Hematopoietic multipotent progenitor cell treated with erythropoietin and hydrocortisone succinate and interleukin-3 and kit ligand, for 15 days (in vitro differentiated cells): ENCODE measurements around the gene NR6A1.
"Not testable (repeated sequence)": the region's sequence is repeated elsewhere in the genome, so short reads cannot be mapped to it uniquely, and the experiment has no call there.

ENCODE experiments used
- DNase-seq: peaks from one replicate; pipeline ENCODE4 v3.0.0-alpha.2; 2015; ENCODE audit warnings: low spot score

Gene NR6A1

GRCh38 chr9:124776954-124777648, 6.0 kb upstream of the NR6A1 start, which contains the start of gene OLFML2A:
Gene OLFML2A (plus strand): TSS chr9:124777133. CDS start chr9:124777271, 138 bp downstream.
- no peak for DNase-seq

DNA sequence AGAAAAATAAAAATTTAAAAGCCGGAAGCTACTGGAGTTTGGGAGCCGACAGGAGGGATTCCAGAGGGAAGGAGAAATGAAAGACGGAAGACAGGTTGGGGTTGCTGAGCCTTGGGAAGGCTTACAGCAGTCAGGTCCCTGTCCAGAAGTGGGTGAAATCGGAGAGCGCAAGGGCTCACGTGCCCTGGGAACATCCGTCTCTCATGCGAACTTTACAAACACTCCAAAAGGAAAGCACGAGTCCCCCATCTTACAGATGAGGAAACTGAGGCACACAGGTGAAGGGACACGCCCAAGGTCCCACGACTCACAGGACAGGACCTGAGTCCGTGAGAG, 5.5 kb upstream of the NR6A1 start:
- DNase-seq, result no peak

GRCh38 chr9:124774129-124774978, 3.2 kb upstream of the NR6A1 start:
- DNase-seq, result peak; percentile 75

- DNase-seq, result no peak
Measured at GRCh38 chr9:124773473-124774128, 2.5 kb upstream of the NR6A1 start.

- DNase-seq, result not testable (repeated sequence)
Measured at GRCh38 chr9:124772877-124773276, 1.8 kb upstream of the NR6A1 start.

GRCh38 chr9:124771867-124772679, 962 bp upstream of the NR6A1 start:
- peak; percentile 57 for DNase-seq

DNA sequence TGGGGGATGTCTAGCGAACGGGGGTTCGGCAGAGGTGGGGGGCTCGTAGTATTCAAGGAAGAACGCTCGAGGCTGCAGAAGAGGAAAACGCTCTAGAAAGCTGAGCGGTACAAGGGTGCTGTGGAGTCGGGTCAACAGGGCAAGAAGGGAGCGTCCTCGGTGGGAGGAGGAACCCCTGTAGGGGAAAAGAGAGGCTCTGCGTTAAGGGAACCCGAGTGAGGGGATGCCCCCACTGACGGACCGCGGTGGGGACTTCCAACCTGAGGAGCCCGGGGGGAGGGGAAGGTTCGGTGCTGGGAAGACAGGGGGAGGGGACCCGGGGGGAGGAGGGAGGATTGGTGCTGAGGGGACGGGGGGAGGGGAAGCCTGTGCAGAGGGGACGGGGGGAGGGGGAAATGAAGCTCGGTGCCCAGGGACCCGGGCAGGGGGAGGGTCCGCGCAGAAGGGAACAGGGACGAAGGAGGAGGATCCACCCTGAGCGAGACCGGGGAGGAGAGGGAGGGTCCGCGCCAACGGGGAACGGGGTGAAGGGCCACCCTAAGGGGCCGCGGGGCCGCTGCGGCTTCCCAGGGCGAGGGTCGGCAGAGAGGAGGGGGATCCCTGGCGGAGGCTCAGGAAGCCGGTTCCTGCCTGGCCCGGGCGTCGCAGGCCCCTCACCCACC, 621 bp downstream of the NR6A1 start:
- no peak for DNase-seq

DNA sequence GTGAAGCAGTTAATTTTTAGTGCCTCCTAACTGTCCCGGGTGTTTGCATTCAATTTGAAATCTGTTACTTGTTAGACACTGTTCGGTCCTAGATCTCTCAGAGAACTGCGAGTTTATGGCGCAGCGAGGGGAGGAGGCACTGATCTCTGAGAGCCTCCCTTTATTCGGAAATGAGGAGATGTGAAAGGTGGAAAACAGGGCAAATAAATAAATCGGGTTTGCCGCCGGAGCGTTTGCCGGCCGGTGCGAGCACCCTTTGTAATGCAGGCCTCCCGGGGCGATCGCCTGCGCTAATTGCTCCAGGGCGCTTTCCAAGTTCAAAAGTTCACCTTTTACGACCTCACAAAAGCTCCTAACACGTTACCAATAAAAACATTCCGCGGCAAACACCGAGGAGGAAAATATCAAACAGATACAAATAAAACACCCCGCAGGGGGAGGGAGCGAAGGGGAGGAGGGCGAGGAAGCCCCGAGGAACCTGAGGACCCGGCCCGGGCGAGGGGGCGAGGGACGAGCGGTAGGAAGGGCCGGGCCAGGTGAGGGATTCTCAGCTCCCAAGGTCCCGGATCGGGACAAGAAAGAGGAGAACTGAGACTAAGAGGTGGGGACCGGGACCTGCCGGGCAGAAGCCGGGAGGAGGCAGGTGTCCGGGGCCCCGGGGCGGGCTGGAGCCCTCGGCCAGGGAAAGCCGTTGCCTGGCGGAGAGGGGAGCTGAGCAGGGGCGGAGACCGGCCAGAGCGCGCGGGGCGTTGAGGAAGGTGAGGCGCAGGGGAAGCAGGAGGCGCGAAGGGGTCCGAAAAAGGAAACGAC, 1.4 kb downstream of the NR6A1 start:
- DNase-seq, result no peak

GRCh38 chr9:124768750-124769548, 2.2 kb downstream of the NR6A1 start:
- DNase-seq, result no peak

GRCh38 chr9:124768334-124768733, 2.8 kb downstream of the NR6A1 start:
- DNase-seq, result no peak

DNA sequence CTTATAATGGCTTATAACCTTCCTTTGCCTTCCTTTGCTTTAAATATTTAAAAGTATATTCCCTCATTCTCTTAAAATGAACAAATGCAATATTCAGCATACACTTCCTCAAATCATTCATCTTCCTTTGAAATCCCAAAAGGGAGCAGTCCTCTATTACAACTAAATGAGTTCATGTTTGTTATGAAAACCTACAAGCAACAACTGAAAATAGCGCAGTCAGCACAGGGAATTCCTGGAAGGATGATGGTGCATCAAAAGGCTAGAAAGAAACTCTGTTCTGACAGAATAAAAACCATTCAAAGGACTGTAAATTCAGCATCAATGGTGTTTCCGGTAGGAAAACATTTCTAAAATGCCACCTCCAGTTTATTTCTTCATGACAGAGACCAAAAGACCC, 3.3 kb downstream of the NR6A1 start:
- no peak for DNase-seq

DNA sequence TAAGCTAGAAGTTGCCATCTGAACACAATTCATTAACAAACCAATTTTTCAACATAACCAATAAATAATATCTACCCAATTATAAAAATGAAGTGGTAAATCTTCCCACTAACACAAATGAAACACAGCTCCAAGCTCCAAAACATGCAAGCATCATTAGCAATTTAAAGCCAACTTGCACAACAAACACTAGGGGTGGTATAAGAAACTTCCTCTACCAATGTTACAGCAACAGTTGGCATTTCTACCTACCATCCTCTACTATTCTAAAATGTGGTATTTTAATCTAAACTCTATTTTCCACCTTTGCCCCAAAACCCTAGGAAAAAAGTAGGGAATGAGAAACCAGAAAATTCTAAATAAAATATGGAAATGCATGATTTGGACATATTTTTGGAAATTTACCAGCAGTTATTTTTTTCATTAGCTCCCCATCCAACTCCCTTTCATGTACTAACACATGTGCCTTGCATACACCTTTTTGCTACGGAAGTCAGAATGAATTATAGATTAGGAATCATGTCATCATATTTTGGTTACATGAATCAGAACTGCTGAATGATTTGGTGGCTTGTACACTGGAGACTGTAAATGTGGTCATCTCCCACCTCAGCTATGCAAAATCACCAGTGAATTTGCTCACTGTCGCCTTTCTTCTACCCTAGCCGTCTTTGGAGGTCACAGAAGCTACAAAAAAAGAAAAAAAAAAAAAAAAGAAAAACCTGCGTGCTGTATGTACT, 4.1 kb downstream of the NR6A1 start:
- DNase-seq, result no peak

DNA sequence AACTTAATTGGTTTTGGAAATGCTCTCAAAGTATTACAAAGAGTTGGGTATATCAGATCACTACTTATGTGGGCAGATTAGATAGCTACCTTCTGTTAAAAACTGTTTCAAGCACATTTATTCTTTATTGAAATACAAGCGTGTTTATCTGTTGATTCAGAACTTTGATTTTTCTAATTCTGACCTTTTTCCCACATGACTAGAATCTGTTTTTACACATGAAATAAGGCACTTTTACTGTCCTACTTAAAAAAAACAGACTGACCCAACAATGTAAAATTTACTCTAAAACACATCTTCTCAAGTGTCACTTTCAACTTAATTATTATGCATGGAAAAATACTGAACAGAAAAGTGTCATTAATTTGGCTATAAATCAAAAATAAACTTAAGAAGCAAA, 4.8 kb downstream of the NR6A1 start:
- DNase-seq, result no peak

GRCh38 chr9:124765439-124765835, 5.7 kb downstream of the NR6A1 start:
- no peak for DNase-seq

GRCh38 chr9:124764774-124765438, 6.2 kb downstream of the NR6A1 start:
- DNase-seq, result peak; percentile 34

DNA sequence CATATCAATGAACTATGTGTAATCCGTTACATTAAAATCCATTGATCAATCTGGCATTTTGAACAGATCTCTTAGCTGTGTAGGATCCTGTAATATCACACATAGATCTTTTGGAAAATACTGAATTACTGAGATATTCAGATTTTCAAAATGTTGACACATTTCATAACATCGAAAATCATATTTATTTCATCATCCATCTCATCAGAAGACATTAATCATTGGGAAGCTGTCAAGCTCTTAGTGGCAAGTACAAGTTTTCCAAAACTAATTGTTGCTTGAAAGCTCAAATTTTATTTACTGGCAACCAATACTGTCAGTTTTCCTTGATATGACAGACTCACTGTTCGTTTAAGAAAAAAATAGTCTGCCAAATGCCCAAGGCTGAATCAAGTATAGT, 8.5 kb downstream of the NR6A1 start:
- no peak for DNase-seq

- no peak for DNase-seq
Measured at GRCh38 chr9:124761710-124762109, 9.4 kb downstream of the NR6A1 start.

- no peak for DNase-seq
Measured at GRCh38 chr9:124761196-124761595, 9.9 kb downstream of the NR6A1 start.

DNA sequence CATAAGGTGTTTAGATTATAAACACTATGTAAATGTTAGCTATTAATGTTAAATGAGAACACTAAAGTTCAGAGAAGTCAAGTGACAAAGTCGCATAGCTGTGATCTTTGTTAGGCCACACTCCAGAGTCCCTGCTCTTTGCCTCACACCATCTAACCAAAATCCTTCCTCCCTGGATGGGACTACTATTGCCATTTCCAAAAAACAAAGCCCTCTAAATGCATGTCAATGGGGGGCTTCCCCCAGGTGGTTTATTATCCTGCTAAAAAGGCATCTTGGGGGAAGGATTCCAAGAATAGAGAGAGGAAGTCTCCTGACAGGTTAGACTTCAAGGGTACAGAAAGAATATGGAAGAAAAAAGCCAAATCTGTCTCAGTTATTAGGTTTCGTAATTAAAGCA, 10.4 kb downstream of the NR6A1 start:
- DNase-seq, result no peak
